ENCODE data around the gene BPGM.

DNA sequence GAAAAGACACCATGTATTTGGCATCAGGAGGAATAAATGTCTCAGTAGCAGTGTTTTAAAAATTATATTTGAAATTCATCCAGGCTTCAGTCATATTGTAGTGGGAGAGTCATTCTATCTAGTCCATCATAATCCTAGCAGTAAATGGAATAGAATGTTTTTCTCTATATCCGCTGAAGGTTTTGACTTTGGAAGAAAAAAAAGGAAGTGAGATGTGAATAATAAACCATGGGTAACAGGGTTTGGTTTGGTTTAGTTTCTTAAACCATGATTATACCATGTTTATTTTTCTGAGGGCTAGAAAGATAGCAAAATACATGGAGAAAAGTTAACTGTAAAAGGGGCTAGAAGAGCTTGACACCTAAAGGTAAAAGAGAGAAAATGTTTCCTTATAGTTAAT lies 16.4 kb upstream of the BPGM start:
- TF ChIP-seq, protein P1, sequence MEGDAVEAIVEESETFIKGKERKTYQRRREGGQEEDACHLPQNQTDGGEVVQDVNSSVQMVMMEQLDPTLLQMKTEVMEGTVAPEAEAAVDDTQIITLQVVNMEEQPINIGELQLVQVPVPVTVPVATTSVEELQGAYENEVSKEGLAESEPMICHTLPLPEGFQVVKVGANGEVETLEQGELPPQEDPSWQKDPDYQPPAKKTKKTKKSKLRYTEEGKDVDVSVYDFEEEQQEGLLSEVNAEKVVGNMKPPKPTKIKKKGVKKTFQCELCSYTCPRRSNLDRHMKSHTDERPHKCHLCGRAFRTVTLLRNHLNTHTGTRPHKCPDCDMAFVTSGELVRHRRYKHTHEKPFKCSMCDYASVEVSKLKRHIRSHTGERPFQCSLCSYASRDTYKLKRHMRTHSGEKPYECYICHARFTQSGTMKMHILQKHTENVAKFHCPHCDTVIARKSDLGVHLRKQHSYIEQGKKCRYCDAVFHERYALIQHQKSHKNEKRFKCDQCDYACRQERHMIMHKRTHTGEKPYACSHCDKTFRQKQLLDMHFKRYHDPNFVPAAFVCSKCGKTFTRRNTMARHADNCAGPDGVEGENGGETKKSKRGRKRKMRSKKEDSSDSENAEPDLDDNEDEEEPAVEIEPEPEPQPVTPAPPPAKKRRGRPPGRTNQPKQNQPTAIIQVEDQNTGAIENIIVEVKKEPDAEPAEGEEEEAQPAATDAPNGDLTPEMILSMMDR (IDR thresholded peaks at IDR 0.05) = no peak
- TF ChIP-seq POLR2A (IDR thresholded peaks at IDR 0.05) = no peak

Data from thyroid gland (tissue), 4 donors.